Upper lobe of left lung (tissue), 6 donors: ENCODE data around the gene ABL1. TPM values are rescaled to one million over a fixed set of nuclear protein-coding genes. Genes with fewer than 3 reads are reported as not detected.
A peak's percentile ranks its signal among the peaks of the same experiment; 100 is the strongest.

Source experiments
- ATAC-seq, 2 donors: fragments of 200-7000 bp; cut with Tn5 transposase; one replicate each; pipeline ENCODE4 v1.9.1; 2022; ENCODE audit warnings: mild to moderate bottlenecking in 2 of 2, moderate library complexity in 2 of 2; ENCODE audit not compliant: low FRiP score in 2 of 2
- DNase-seq, 2 donors: peaks; one replicate each; pipeline ENCODE4 v3.0.0-alpha.2; 2019 to 2020
- H3K27ac ChIP-seq, 4 donors: fragments of 200-600 bp; sonication (generic); one replicate each; pipeline ENCODE4 v1.5.1; 2016 to 2019
- H3K27me3 ChIP-seq, 4 donors: fragments of 200-600 bp; sonication (generic); one replicate each; pipeline ENCODE4 v1.5.1; 2017 to 2019
- H3K36me3 ChIP-seq, 4 donors: fragments of 200-600 bp; sonication (generic); one replicate each; pipeline ENCODE4 v1.5.1; 2016 to 2019
- H3K4me1 ChIP-seq, 4 donors: fragments of 200-600 bp; sonication (generic); one replicate each; pipeline ENCODE4 v1.5.1; 2018 to 2019
- H3K4me3 ChIP-seq, 4 donors: fragments of 200-600 bp; sonication (generic); one replicate each; pipeline ENCODE4 v1.5.1; 2017 to 2019; ENCODE audit warnings: mild to moderate bottlenecking in 2 of 4, moderate library complexity in 1 of 4
- H3K9me3 ChIP-seq, 4 donors: fragments of 200-600 bp; sonication (generic); one replicate each; pipeline ENCODE4 v1.5.1; 2018 to 2019
- CTCF ChIP-seq, 6 experiments: fragments of 450-650 bp in 4 of 6; fragments of 200-600 bp in 2 of 6; sonication (generic) in 2 of 6; IDR thresholded peaks; one replicate each; pipeline ENCODE4 v1.5.1; 2016 to 2019; ENCODE audit warnings: antibody characterized with exemption in 6 of 6
- EP300 ChIP-seq, 4 donors: sonication (generic); formaldehyde crosslinking; IDR thresholded peaks; one replicate each; pipeline ENCODE4 v1.5.1; 2017; ENCODE audit warnings: antibody characterized with exemption in 4 of 4, control low read depth in 2 of 4
- POLR2A ChIP-seq, 4 donors: fragments of 450-650 bp; IDR thresholded peaks; one replicate each; pipeline ENCODE4 v1.5.1; 2016 to 2017; ENCODE audit warnings: antibody characterized with exemption in 4 of 4, mild to moderate bottlenecking in 2 of 4
- POLR2AphosphoS5 ChIP-seq, 2 donors: sonication (generic); formaldehyde crosslinking; IDR thresholded peaks; one replicate each; pipeline ENCODE4 v1.5.1; 2017; ENCODE audit warnings: antibody characterized with exemption in 2 of 2
- WGBS, 2 donors: methylation state at CpG; one replicate each; pipeline ENCODE4 v1.1.5; 2017 to 2018; 5-methylcytosine and 5-hydroxymethylcytosine counted together
- total RNA-seq, 6 donors: library from RNA; depleted of rRNA in 4 of 6; stranded (reverse); fragments of >200 nt in 4 of 6; gene quantifications; one replicate each; pipeline versions ENCODE4 v1.1.0 to v1.2.1, GENCODE V29; 2016 to 2021
- donor health status: DM: no; HTN: no; CAD: no; lungs with moderate emphysema.
- donor health status: DM: no; HTN: yes; CAD: no; lungs with severe emphysema.

ABL1 gene
- total RNA-seq, 6 donors from 2014 or later, result 39.8 to 56.5 (median 47.0) TPM

- Histone ChIP-seq H3K36me3 (peaks cover 0 to 60% (median 25%) of the 10 kb centered on the region in 4 donors), H3K27ac (peak overlapping the region in 1 of 4 donors; percentile 46), H3K27me3 (no peaks in the 10 kb centered on the region), H3K9me3 (no peaks in the 10 kb centered on the region), H3K4me3 (peak overlapping the region in 1 of 4 donors; percentile 31), H3K4me1 (peaks cover 0 to 10% (median 0%) of the 10 kb centered on the region in 4 donors)
- DNase-seq (no peak), ATAC-seq (no peak)
- TF ChIP-seq CTCF (IDR thresholded peaks at IDR 0.05) (no peak), EP300 (IDR thresholded peaks at IDR 0.05) (no peak), POLR2A (IDR thresholded peaks at IDR 0.05) (no peak), POLR2AphosphoS5 (IDR thresholded peaks at IDR 0.05) (no peak)
- WGBS, 2 donors, result 90% methylated on average over 22 to 24 of the region's 24 CpGs
Measured at GRCh38 chr9:130892477-130893304, 57.6 kb downstream of the ABL1 start.

- Histone ChIP-seq H3K4me3 (peak overlapping the region in 3 of 4 donors; percentile 12 to 31 (median 17)), H3K4me1 (peaks cover 0 to 10% (median 0%) of the 10 kb centered on the region in 4 donors), H3K36me3 (peaks cover 0 to 51% (median 17%) of the 10 kb centered on the region in 4 donors), H3K9me3 (no peaks in the 10 kb centered on the region), H3K27me3 (peaks cover 0 to 5% (median 0%) of the 10 kb centered on the region in 4 donors), H3K27ac (peak overlapping the region in 3 of 4 donors; percentile 20 to 52 (median 46))
- TF ChIP-seq EP300 (IDR thresholded peaks at IDR 0.05) (no peak), CTCF (IDR thresholded peaks at IDR 0.05) (peak in 5 of 6 experiments; percentile 15 to 68 (median 49)), POLR2AphosphoS5 (IDR thresholded peaks at IDR 0.05) (peak in 1 of 2 donors; percentile 9), POLR2A (IDR thresholded peaks at IDR 0.05) (peak in 1 of 4 donors; percentile 38)
- peak; percentile 69 to 85 for DNase-seq
- peak; percentile 71 to 72 for ATAC-seq
- 59 to 63% methylated on average over 21 to 30 of the region's 34 CpGs for WGBS, 2 donors
Measured at GRCh38 chr9:130893341-130894101, 58.5 kb downstream of the ABL1 start.

- Histone ChIP-seq H3K4me3 (no peak overlapping the region), H3K9me3 (no peaks in the 10 kb centered on the region), H3K36me3 (peaks cover 0 to 41% (median 12%) of the 10 kb centered on the region in 4 donors), H3K27ac (no peak overlapping the region), H3K27me3 (peaks cover 0 to 5% (median 0%) of the 10 kb centered on the region in 4 donors), H3K4me1 (peaks cover 0 to 10% (median 0%) of the 10 kb centered on the region in 4 donors)
- ATAC-seq, result no peak
- no peak for TF ChIP-seq POLR2AphosphoS5 (IDR thresholded peaks at IDR 0.05)
- TF ChIP-seq POLR2A (IDR thresholded peaks at IDR 0.05), result no peak
- no peak for TF ChIP-seq EP300 (IDR thresholded peaks at IDR 0.05)
- TF ChIP-seq CTCF (IDR thresholded peaks at IDR 0.05), result no peak
- no peak for DNase-seq
- WGBS, 2 donors, result 87 to 100% methylated on average over 2 to 6 of the region's 7 CpGs
Measured at GRCh38 chr9:130894546-130894945, 59.5 kb downstream of the ABL1 start.

GRCh38 chr9:130895038-130895437 lies 60.0 kb downstream of the ABL1 start:
- H3K4me1 ChIP-seq, result peaks cover 0 to 10% (median 0%) of the 10 kb centered on the region in 4 donors
- DNase-seq (no peak), ATAC-seq (no peak)
- no peak overlapping the region for H3K4me3 ChIP-seq
- H3K9me3 ChIP-seq, result no peaks in the 10 kb centered on the region
- H3K27me3 ChIP-seq, result peaks cover 0 to 5% (median 0%) of the 10 kb centered on the region in 4 donors
- TF ChIP-seq CTCF (IDR thresholded peaks at IDR 0.05), result no peak
- TF ChIP-seq POLR2AphosphoS5 (IDR thresholded peaks at IDR 0.05), result no peak
- TF ChIP-seq POLR2A (IDR thresholded peaks at IDR 0.05), result no peak
- no peak for TF ChIP-seq EP300 (IDR thresholded peaks at IDR 0.05)
- 74 to 86% methylated on average over 7 of the region's 9 CpGs for WGBS, 2 donors
- H3K36me3 ChIP-seq, result peaks cover 0 to 36% (median 9%) of the 10 kb centered on the region in 4 donors
- no peak overlapping the region for H3K27ac ChIP-seq
